IPS-18a (cell line): Measurements from ENCODE around the gene HECTD3.

Source experiments
- H3K27ac ChIP-seq: one replicate; pipeline ENCODE4 v1.5.1; 2013; ENCODE audit warnings: low read length
- H3K27me3 ChIP-seq: one replicate; pipeline ENCODE4 v1.6.1; 2013; ENCODE audit warnings: mild to moderate bottlenecking, low read length; ENCODE audit not compliant: control insufficient read depth, insufficient read depth
- H3K36me3 ChIP-seq: one replicate; pipeline ENCODE4 v1.6.1; 2013; ENCODE audit warnings: low read depth, low read length; ENCODE audit not compliant: control insufficient read depth
- H3K4me1 ChIP-seq: one replicate; pipeline ENCODE4 v1.6.1; 2013; ENCODE audit warnings: low read depth, low read length; ENCODE audit not compliant: control insufficient read depth
- H3K4me3 ChIP-seq: one replicate; pipeline ENCODE4 v1.5.1; 2013; ENCODE audit warnings: low read length
- H3K9ac ChIP-seq: one replicate; pipeline ENCODE4 v1.6.1; 2013; ENCODE audit warnings: mild to moderate bottlenecking, low read length, moderate library complexity
- H3K9me3 ChIP-seq: one replicate; pipeline ENCODE4 v1.6.1; 2013; ENCODE audit warnings: low read depth, low read length; ENCODE audit not compliant: control insufficient read depth

HECTD3 gene

GRCh38 chr1:45035631-45036301, 24.6 kb upstream of the HECTD3 start:
- H3K27ac ChIP-seq = no peak overlapping the region
- H3K9me3 ChIP-seq = no peaks in the 10 kb centered on the region

GRCh38 chr1:45033356-45033755, 22.2 kb upstream of the HECTD3 start:
- H3K4me1 ChIP-seq = no peaks in the 10 kb centered on the region
- H3K27ac ChIP-seq = no peak overlapping the region
- H3K27me3 ChIP-seq = no peaks in the 10 kb centered on the region
- H3K4me3 ChIP-seq = no peak overlapping the region
- no peaks in the 10 kb centered on the region for H3K9me3 ChIP-seq
- H3K36me3 ChIP-seq = no peaks in the 10 kb centered on the region
- no peak overlapping the region for H3K9ac ChIP-seq

More at GRCh38 chr1:45035631-45036301, 24.6 kb upstream of the HECTD3 start:
- Histone ChIP-seq H3K36me3 (no peaks in the 10 kb centered on the region), H3K27me3 (no peaks in the 10 kb centered on the region), H3K4me3 (no peak overlapping the region), H3K9ac (no peak overlapping the region), H3K4me1 (no peaks in the 10 kb centered on the region)

GRCh38 chr1:45032837-45033236, 21.7 kb upstream of the HECTD3 start:
- Histone ChIP-seq H3K4me3 (no peak overlapping the region), H3K4me1 (no peaks in the 10 kb centered on the region), H3K9me3 (no peaks in the 10 kb centered on the region), H3K27me3 (no peaks in the 10 kb centered on the region), H3K9ac (no peak overlapping the region), H3K36me3 (no peaks in the 10 kb centered on the region), H3K27ac (no peak overlapping the region)

GRCh38 chr1:45026446-45026845, 15.3 kb upstream of the HECTD3 start:
- H3K9me3 ChIP-seq = no peaks in the 10 kb centered on the region
- no peak overlapping the region for H3K4me3 ChIP-seq
- no peak overlapping the region for H3K9ac ChIP-seq
- H3K36me3 ChIP-seq = no peaks in the 10 kb centered on the region
- no peaks in the 10 kb centered on the region for H3K4me1 ChIP-seq
- H3K27me3 ChIP-seq = no peaks in the 10 kb centered on the region
- no peak overlapping the region for H3K27ac ChIP-seq

GRCh38 chr1:45023663-45024062, 12.5 kb upstream of the HECTD3 start:
- H3K4me1 ChIP-seq = no peaks in the 10 kb centered on the region

GRCh38 chr1:45018599-45019230, 7.6 kb upstream of the HECTD3 start:
- H3K4me1 ChIP-seq = no peaks in the 10 kb centered on the region
- H3K27me3 ChIP-seq = no peaks in the 10 kb centered on the region
- H3K36me3 ChIP-seq = no peaks in the 10 kb centered on the region
- H3K4me3 ChIP-seq = no peak overlapping the region
- H3K9ac ChIP-seq = no peak overlapping the region
- H3K27ac ChIP-seq = no peak overlapping the region
- no peaks in the 10 kb centered on the region for H3K9me3 ChIP-seq

More at GRCh38 chr1:45023663-45024062, 12.5 kb upstream of the HECTD3 start:
- Histone ChIP-seq H3K9ac (no peak overlapping the region), H3K4me3 (no peak overlapping the region), H3K9me3 (no peaks in the 10 kb centered on the region), H3K36me3 (no peaks in the 10 kb centered on the region), H3K27ac (no peak overlapping the region), H3K27me3 (no peaks in the 10 kb centered on the region)

- peaks cover under 1% of the 10 kb centered on the region for H3K4me1 ChIP-seq
- H3K36me3 ChIP-seq = no peaks in the 10 kb centered on the region
- no peak overlapping the region for H3K9ac ChIP-seq
- no peaks in the 10 kb centered on the region for H3K27me3 ChIP-seq
- H3K27ac ChIP-seq = no peak overlapping the region
- H3K9me3 ChIP-seq = no peaks in the 10 kb centered on the region
- H3K4me3 ChIP-seq = no peak overlapping the region
Measured at GRCh38 chr1:45016767-45017166, 5.6 kb upstream of the HECTD3 start.

- H3K27me3 ChIP-seq = no peaks in the 10 kb centered on the region
- H3K27ac ChIP-seq = no peak overlapping the region
- H3K36me3 ChIP-seq = no peaks in the 10 kb centered on the region
- no peak overlapping the region for H3K4me3 ChIP-seq
- H3K9me3 ChIP-seq = no peaks in the 10 kb centered on the region
- no peak overlapping the region for H3K9ac ChIP-seq
- H3K4me1 ChIP-seq = peaks cover 6% of the 10 kb centered on the region
Measured at GRCh38 chr1:45016090-45016697, 5.1 kb upstream of the HECTD3 start.

- H3K27me3 ChIP-seq = no peaks in the 10 kb centered on the region
- H3K36me3 ChIP-seq = no peaks in the 10 kb centered on the region
- no peak overlapping the region for H3K9ac ChIP-seq
- no peak overlapping the region for H3K27ac ChIP-seq
- H3K4me3 ChIP-seq = no peak overlapping the region
- no peaks in the 10 kb centered on the region for H3K9me3 ChIP-seq
- peaks cover 6% of the 10 kb centered on the region for H3K4me1 ChIP-seq
Measured at GRCh38 chr1:45015683-45016082, 4.6 kb upstream of the HECTD3 start.

GRCh38 chr1:45014321-45015028, 3.4 kb upstream of the HECTD3 start:
- Histone ChIP-seq H3K36me3 (no peaks in the 10 kb centered on the region), H3K9me3 (no peaks in the 10 kb centered on the region), H3K9ac (no peak overlapping the region), H3K27ac (no peak overlapping the region), H3K4me3 (no peak overlapping the region), H3K4me1 (peaks cover 6% of the 10 kb centered on the region), H3K27me3 (peaks cover 4% of the 10 kb centered on the region)

- H3K9me3 ChIP-seq = no peaks in the 10 kb centered on the region
- H3K27ac ChIP-seq = no peak overlapping the region
- H3K4me1 ChIP-seq = peaks cover 6% of the 10 kb centered on the region
- no peak overlapping the region for H3K9ac ChIP-seq
- H3K4me3 ChIP-seq = no peak overlapping the region
- H3K27me3 ChIP-seq = peaks cover 4% of the 10 kb centered on the region
- H3K36me3 ChIP-seq = peaks cover under 1% of the 10 kb centered on the region
Measured at GRCh38 chr1:45013551-45014209, 2.6 kb upstream of the HECTD3 start.
